GM12878 (cell line): Measurements from ENCODE around the gene AIFM3. TPM values are rescaled to one million over a fixed set of nuclear protein-coding genes. Genes with fewer than 3 reads are reported as not detected.

Source experiments
- ASH2L ChIP-seq: fragments of 300-600, 200-600 bp; sonication (generic); IDR thresholded peaks from 2 replicates; pipeline ENCODE4 v1.6.1; 2017; ENCODE audit warnings: low read depth, mild to moderate bottlenecking, borderline replicate concordance
- CBFB ChIP-seq: IDR thresholded peaks from 2 replicates; pipeline ENCODE4 v1.6.1; 2016; ENCODE audit warnings: antibody characterized with exemption, low read depth
- CBX5 ChIP-seq: sonication (generic); IDR thresholded peaks from 2 replicates; pipeline ENCODE4 v1.6.1; 2016; ENCODE audit warnings: low read depth, moderate library complexity, mild to moderate bottlenecking, inconsistent platforms
- CHD4 ChIP-seq: fragments of 200-600 bp; sonication (generic); IDR thresholded peaks from 2 replicates; pipeline ENCODE4 v1.6.1; 2016; ENCODE audit warnings: mild to moderate bottlenecking
- EED ChIP-seq: sonication (generic); IDR thresholded peaks from 2 replicates; pipeline ENCODE4 v1.6.1; 2016; ENCODE audit warnings: antibody characterized with exemption, low read depth
- GATAD2B ChIP-seq: fragments of 450-650 bp; conservative IDR thresholded peaks from 2 replicates; pipeline ENCODE4 v1.6.1; 2017; ENCODE audit warnings: low read depth, mild to moderate bottlenecking, moderate library complexity
- IKZF2 ChIP-seq, 2 experiments: fragments of 450-650 bp; IDR thresholded peaks; 2 replicates each; pipeline ENCODE4 v1.6.1; 2017; ENCODE audit warnings: mild to moderate bottlenecking in 2 of 2, moderate library complexity in 2 of 2
- MEF2A ChIP-seq: IDR thresholded peaks from 2 replicates; pipeline ENCODE4 v1.6.1; 2011; ENCODE audit warnings: low read depth, mild to moderate bottlenecking, low read length, moderate library complexity; ENCODE audit not compliant: insufficient read depth
- MEF2B ChIP-seq: fragments of 450-650 bp; IDR thresholded peaks from 2 replicates; pipeline ENCODE4 v1.6.1; 2018; ENCODE audit warnings: mild to moderate bottlenecking, moderate library complexity; ENCODE audit not compliant: partially characterized antibody, poor library complexity, severe bottlenecking
- MYB ChIP-seq: fragments of 150-350 bp; IDR thresholded peaks from 2 replicates; pipeline ENCODE4 v1.6.1; 2014; ENCODE audit warnings: mild to moderate bottlenecking, low read depth, low read length, borderline replicate concordance
- NR2C2 ChIP-seq: IDR thresholded peaks from 2 replicates; pipeline ENCODE4 v1.6.1; 2011; ENCODE audit warnings: borderline replicate concordance, low read depth; ENCODE audit not compliant: control insufficient read depth, insufficient read length
- NR2F1 ChIP-seq: fragments of 450-650 bp; conservative IDR thresholded peaks from 2 replicates; pipeline ENCODE4 v1.6.1; 2017; ENCODE audit warnings: mild to moderate bottlenecking
- NRF1 ChIP-seq: conservative IDR thresholded peaks from 2 replicates; pipeline ENCODE4 v1.6.1; 2011; ENCODE audit warnings: mild to moderate bottlenecking, low read depth, low read length, improper control_type of control experiment
- PML ChIP-seq: IDR thresholded peaks from 2 replicates; pipeline ENCODE4 v1.6.1; 2012; ENCODE audit warnings: low read length, inconsistent platforms
- SMAD1 ChIP-seq: fragments of 450-650 bp; IDR thresholded peaks from 2 replicates; pipeline ENCODE4 v1.6.1; 2018; ENCODE audit warnings: mild to moderate bottlenecking, low read depth; ENCODE audit not compliant: partially characterized antibody
- SUPT20H ChIP-seq: IDR thresholded peaks from 2 replicates; pipeline ENCODE4 v1.6.1; 2011; ENCODE audit warnings: low read depth, mild to moderate bottlenecking, low read length, moderate library complexity, borderline replicate concordance; ENCODE audit not compliant: control insufficient read depth
- YBX1 ChIP-seq: fragments of 450-650 bp; IDR thresholded peaks from 2 replicates; pipeline ENCODE4 v1.6.1; 2016; ENCODE audit warnings: antibody characterized with exemption
- YY1 ChIP-seq: IDR thresholded peaks from 2 replicates; pipeline ENCODE4 v1.6.1; 2011; ENCODE audit warnings: low read depth, mild to moderate bottlenecking, low read length
- polyA plus RNA-seq, 11 experiments: library from polyadenylated mRNA; depleted of rRNA in 4 of 11; unstranded in 6 of 11; stranded (reverse) in 5 of 11; fragments of >200 nt; fragmentation: Nextera tagmentation in 4 of 11; fragmentation: Illumina TruSeq in 1 of 11; extraction: Ambion mirVana in 4 of 11; extraction: Trizol in 1 of 11; gene quantifications; 1 replicate in 1 of 11; 2 replicates in 10 of 11; pipeline versions ENCODE4 v1.2.1 to v1.2.3, GENCODE V29; 2011 to 2016; ENCODE audit warnings: inconsistent platforms in 2 of 11, missing spikeins in 2 of 11, low read depth in 1 of 11
- total RNA-seq, 4 experiments: library from RNA; depleted of rRNA in 3 of 4; stranded (reverse); fragments of >200 nt in 3 of 4; fragmentation: Illumina TruSeq in 1 of 4; extraction: Trizol in 1 of 4; gene quantifications; 2 replicates each; pipeline versions ENCODE4 v1.2.1 to v1.2.3, GENCODE V29; 2013 to 2021
- TF ChIP-seq, protein P1 (sequence below): fragments of 450-650 bp; formaldehyde crosslinking; IDR thresholded peaks from 2 replicates; pipeline ENCODE4 v1.4.0; 2020; ENCODE audit warnings: mild to moderate bottlenecking, moderate library complexity
- TF ChIP-seq, protein P2 (sequence below): fragments of 450-650 bp; IDR thresholded peaks from 2 replicates; pipeline ENCODE4 v1.6.1; 2017; ENCODE audit warnings: mild to moderate bottlenecking, low read depth, inconsistent platforms; ENCODE audit not compliant: poor library complexity, severe bottlenecking
- TF ChIP-seq, protein P3 (sequence below): fragments of 450-650 bp; formaldehyde crosslinking; IDR thresholded peaks from 2 replicates; pipeline ENCODE4 v1.5.0; 2022; ENCODE audit warnings: mild to moderate bottlenecking, missing genetic modification characterization

The AIFM3 gene
- total and polyA plus RNA-seq, 10 of the 15 experiments (the other 5 are each of a cell fraction or from before 2014, with no cell fraction given): 0.06 to 0.34 (median 0.21) TPM; not detected in 6

DNA sequence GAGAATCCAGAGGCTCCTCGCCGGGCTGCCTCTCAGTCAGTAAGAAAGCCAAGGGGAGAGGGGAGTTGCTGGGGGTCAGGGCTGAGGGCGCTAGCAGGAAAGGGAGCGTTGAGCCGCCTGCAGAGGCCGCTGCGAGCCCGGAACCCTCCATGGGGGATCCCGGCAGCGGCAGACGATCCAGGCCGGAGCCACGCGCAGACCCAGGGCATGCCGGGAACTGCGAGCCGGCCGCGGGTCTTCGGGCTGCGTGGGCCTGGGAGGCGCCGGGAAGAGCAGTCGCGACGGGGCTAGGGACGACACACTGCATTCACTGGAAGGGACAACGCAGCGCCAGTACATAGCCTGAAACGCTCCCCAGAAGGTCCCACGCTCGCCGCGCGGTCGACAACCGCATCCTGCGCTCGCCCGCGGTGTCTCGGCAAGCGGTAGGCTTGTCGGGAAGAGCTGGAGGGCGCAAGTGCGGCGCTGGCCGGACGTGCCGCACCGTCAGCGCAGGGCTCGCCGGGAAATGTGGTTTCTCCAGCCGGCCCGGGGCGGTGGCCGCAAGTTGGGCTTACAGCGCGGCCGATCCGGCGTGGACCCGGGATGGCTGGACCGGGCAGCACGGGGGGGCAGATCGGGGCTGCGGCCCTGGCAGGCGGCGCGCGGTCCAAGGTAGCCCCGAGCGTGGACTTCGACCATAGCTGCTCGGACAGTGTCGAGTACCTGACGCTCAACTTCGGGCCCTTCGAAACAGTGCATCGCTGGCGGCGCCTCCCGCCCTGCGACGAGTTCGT, 14.9 kb downstream of the AIFM3 start, which contains the start of gene LZTR1 (continued):
- TF ChIP-seq SUPT20H (no peak), NRF1 (peak; percentile 39), NR2F1 (peak; percentile 56; the same call in 1 of the 2 replicates), MYB (0 out of 2 replicates have a peak, but pooled peaks have one; percentile 24), CBFB (peak; percentile 51; the same call in 1 of the 2 replicates), ASH2L (no peak), YY1 (peak; percentile 36), MEF2B (peak; percentile 8), GATAD2B (peak; percentile 92), YBX1 (no peak), PML (peak; percentile 98), EED (peak; percentile 48; the same call in 1 of the 2 replicates), NR2C2 (no peak), MEF2A (no peak), IKZF2 (IDR thresholded peaks at IDR 0.05) (peak; percentile 42 to 68; a peak in 3 of 4 replicates), CBX5 (no peak), CHD4 (no peak), SMAD1 (no peak)
- TF ChIP-seq, protein P1, sequence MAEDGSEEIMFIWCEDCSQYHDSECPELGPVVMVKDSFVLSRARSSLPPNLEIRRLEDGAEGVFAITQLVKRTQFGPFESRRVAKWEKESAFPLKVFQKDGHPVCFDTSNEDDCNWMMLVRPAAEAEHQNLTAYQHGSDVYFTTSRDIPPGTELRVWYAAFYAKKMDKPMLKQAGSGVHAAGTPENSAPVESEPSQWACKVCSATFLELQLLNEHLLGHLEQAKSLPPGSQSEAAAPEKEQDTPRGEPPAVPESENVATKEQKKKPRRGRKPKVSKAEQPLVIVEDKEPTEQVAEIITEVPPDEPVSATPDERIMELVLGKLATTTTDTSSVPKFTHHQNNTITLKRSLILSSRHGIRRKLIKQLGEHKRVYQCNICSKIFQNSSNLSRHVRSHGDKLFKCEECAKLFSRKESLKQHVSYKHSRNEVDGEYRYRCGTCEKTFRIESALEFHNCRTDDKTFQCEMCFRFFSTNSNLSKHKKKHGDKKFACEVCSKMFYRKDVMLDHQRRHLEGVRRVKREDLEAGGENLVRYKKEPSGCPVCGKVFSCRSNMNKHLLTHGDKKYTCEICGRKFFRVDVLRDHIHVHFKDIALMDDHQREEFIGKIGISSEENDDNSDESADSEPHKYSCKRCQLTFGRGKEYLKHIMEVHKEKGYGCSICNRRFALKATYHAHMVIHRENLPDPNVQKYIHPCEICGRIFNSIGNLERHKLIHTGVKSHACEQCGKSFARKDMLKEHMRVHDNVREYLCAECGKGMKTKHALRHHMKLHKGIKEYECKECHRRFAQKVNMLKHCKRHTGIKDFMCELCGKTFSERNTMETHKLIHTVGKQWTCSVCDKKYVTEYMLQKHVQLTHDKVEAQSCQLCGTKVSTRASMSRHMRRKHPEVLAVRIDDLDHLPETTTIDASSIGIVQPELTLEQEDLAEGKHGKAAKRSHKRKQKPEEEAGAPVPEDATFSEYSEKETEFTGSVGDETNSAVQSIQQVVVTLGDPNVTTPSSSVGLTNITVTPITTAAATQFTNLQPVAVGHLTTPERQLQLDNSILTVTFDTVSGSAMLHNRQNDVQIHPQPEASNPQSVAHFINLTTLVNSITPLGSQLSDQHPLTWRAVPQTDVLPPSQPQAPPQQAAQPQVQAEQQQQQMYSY: no peak
- TF ChIP-seq, protein P2, sequence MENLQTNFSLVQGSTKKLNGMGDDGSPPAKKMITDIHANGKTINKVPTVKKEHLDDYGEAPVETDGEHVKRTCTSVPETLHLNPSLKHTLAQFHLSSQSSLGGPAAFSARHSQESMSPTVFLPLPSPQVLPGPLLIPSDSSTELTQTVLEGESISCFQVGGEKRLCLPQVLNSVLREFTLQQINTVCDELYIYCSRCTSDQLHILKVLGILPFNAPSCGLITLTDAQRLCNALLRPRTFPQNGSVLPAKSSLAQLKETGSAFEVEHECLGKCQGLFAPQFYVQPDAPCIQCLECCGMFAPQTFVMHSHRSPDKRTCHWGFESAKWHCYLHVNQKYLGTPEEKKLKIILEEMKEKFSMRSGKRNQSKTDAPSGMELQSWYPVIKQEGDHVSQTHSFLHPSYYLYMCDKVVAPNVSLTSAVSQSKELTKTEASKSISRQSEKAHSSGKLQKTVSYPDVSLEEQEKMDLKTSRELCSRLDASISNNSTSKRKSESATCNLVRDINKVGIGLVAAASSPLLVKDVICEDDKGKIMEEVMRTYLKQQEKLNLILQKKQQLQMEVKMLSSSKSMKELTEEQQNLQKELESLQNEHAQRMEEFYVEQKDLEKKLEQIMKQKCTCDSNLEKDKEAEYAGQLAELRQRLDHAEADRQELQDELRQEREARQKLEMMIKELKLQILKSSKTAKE: no peak
- TF ChIP-seq, protein P3, sequence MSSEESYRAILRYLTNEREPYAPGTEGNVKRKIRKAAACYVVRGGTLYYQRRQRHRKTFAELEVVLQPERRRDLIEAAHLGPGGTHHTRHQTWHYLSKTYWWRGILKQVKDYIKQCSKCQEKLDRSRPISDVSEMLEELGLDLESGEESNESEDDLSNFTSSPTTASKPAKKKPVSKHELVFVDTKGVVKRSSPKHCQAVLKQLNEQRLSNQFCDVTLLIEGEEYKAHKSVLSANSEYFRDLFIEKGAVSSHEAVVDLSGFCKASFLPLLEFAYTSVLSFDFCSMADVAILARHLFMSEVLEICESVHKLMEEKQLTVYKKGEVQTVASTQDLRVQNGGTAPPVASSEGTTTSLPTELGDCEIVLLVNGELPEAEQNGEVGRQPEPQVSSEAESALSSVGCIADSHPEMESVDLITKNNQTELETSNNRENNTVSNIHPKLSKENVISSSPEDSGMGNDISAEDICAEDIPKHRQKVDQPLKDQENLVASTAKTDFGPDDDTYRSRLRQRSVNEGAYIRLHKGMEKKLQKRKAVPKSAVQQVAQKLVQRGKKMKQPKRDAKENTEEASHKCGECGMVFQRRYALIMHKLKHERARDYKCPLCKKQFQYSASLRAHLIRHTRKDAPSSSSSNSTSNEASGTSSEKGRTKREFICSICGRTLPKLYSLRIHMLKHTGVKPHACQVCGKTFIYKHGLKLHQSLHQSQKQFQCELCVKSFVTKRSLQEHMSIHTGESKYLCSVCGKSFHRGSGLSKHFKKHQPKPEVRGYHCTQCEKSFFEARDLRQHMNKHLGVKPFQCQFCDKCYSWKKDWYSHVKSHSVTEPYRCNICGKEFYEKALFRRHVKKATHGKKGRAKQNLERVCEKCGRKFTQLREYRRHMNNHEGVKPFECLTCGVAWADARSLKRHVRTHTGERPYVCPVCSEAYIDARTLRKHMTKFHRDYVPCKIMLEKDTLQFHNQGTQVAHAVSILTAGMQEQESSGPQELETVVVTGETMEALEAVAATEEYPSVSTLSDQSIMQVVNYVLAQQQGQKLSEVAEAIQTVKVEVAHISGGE (CRISPR knock-in tag): 0 out of 2 replicates have a peak, but pooled peaks have one; percentile 46
